ENCODE measurements around the gene MOGAT3.

MOGAT3 gene

DNA sequence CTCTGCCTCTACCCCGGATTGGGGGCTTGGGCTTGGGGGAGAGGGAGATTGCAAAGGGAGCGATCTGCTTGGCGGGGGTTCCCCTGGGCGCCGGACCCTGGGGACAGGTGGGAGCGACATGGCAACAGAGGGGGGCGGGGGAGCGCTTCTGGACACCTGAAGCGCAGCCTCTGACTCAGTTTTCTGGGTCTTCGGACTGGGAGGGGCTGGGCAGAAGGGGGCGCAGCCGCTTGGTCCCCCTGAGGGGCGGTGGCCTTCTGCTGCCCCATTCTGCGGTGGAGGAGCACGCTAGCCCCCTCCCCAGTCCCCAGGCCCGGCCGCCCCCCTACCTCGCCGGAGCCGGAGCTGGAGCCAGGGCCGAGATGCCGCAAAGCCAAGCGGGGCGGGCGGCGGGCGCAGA is 21.1 kb downstream of the MOGAT3 start:
- DNase-seq (ENCODE audit: low spot score in 2 of 2): no peak
- no peaks in the 10 kb centered on the region for H3K36me3 ChIP-seq (replicated peaks)
- no peaks in the 10 kb centered on the region for H3K4me1 ChIP-seq
- H3K27me3 ChIP-seq (ENCODE audit: low read depth): peaks cover 21% of the 10 kb centered on the region
- H3K4me3 ChIP-seq: peak overlapping the region; percentile 17
- H3K9me3 ChIP-seq: no peaks in the 10 kb centered on the region
- in situ Hi-C loops (cut with MboI; ENCODE audit: low sequenced_read_pairs): no loop called here

DNA sequence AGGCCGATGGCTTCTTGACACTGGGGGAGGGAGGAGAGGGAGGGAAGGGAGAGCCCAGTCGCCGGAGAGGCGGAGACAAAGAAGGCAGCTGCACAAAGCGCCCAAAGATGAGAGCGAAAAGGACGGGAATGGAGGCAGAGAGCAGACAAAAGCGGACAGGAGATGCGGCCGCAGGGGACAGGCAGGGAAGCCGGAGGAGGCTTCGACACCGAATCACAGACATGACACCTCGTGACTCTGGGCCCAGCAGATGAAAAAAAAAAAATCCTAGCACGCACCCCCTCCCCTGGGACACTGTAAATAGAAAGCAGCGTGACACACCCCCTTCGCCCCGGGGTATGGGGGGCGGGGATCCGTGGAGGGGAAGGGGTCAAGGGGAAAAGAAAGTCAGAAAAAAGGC is 21.7 kb downstream of the MOGAT3 start:
- in situ Hi-C loops (cut with MboI; ENCODE audit: low sequenced_read_pairs): no loop called here
- Histone ChIP-seq H3K4me3 (no peak overlapping the region), H3K27me3 (ENCODE audit: low read depth) (peaks cover 25% of the 10 kb centered on the region)

GRCh38 chr7:101177644-101178043 is 23.2 kb downstream of the MOGAT3 start:
- H3K27me3 ChIP-seq (ENCODE audit: low read depth): peaks cover 40% of the 10 kb centered on the region

More for the DNA sequence above, 21.7 kb downstream of the MOGAT3 start:
- H3K9me3 ChIP-seq: no peaks in the 10 kb centered on the region
- H3K36me3 ChIP-seq (replicated peaks): no peaks in the 10 kb centered on the region
- peak; percentile 44 to 71 for DNase-seq (ENCODE audit: low spot score in 2 of 2)
- no peaks in the 10 kb centered on the region; the same call in 1 of the 2 replicates for H3K4me1 ChIP-seq

GRCh38 chr7:101175664-101176063 is 25.2 kb downstream of the MOGAT3 start:
- Histone ChIP-seq H3K36me3 (replicated peaks) (no peaks in the 10 kb centered on the region), H3K4me3 (no peak overlapping the region), H3K27me3 (ENCODE audit: low read depth) (peaks cover 59% of the 10 kb centered on the region), H3K9me3 (no peaks in the 10 kb centered on the region), H3K4me1 (no peaks in the 10 kb centered on the region; the same call in 1 of the 2 replicates)
- in situ Hi-C loops (cut with MboI; ENCODE audit: low sequenced_read_pairs): no loop called here
- no peak for DNase-seq (ENCODE audit: low spot score in 2 of 2)

More at GRCh38 chr7:101177644-101178043, 23.2 kb downstream of the MOGAT3 start:
- no peak overlapping the region for H3K4me3 ChIP-seq
- no peaks in the 10 kb centered on the region for H3K9me3 ChIP-seq
- no peaks in the 10 kb centered on the region; the same call in 1 of the 2 replicates for H3K4me1 ChIP-seq
- H3K36me3 ChIP-seq (replicated peaks): no peaks in the 10 kb centered on the region
- no peak for DNase-seq (ENCODE audit: low spot score in 2 of 2)
- in situ Hi-C loops (cut with MboI; ENCODE audit: low sequenced_read_pairs): no loop called here

GRCh38 chr7:101174322-101174854 is 26.4 kb downstream of the MOGAT3 start:
- no peaks in the 10 kb centered on the region for H3K9me3 ChIP-seq
- H3K4me1 ChIP-seq: peaks cover 3% of the 10 kb centered on the region; the same call in 1 of the 2 replicates
- in situ Hi-C loops (cut with MboI; ENCODE audit: low sequenced_read_pairs): no loop called here
- H3K36me3 ChIP-seq (replicated peaks): no peaks in the 10 kb centered on the region
- H3K4me3 ChIP-seq: no peak overlapping the region
- no peak for DNase-seq (ENCODE audit: low spot score in 2 of 2)
- H3K27me3 ChIP-seq (ENCODE audit: low read depth): peaks cover 60% of the 10 kb centered on the region

DNA sequence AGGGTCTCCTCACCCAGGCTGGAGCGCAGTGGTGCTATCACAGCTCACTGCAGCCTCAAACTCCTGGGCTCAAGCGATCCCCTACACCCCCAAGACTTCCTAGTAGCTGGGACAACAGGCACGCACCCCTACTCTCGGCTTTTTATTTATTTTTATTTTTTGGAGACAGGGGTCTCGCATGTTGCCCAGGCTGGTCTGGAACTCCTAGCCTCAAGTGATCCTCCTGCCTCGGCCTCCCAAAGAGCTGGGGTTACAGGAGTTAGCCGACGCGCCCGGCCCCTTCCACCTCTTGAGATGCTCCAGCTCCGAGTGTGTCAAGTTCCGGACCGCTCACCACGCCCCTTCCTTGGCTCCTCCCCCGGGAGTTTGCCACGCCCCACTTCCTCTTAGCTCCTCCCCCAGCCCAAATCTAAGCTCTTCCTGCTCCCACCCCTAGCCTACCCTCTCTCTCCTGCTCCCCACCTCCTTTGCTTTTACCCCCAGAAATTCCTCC is 27.0 kb downstream of the MOGAT3 start:
- Histone ChIP-seq H3K9me3 (no peaks in the 10 kb centered on the region), H3K27me3 (ENCODE audit: low read depth) (peaks cover 66% of the 10 kb centered on the region), H3K4me1 (peaks cover 6% of the 10 kb centered on the region; the same call in 1 of the 2 replicates), H3K4me3 (no peak overlapping the region), H3K36me3 (replicated peaks) (no peaks in the 10 kb centered on the region)
- peak in 1 of 2 experiments; percentile 73 for DNase-seq (ENCODE audit: low spot score in 2 of 2)
- in situ Hi-C loops (cut with MboI; ENCODE audit: low sequenced_read_pairs): no loop called here

DNA sequence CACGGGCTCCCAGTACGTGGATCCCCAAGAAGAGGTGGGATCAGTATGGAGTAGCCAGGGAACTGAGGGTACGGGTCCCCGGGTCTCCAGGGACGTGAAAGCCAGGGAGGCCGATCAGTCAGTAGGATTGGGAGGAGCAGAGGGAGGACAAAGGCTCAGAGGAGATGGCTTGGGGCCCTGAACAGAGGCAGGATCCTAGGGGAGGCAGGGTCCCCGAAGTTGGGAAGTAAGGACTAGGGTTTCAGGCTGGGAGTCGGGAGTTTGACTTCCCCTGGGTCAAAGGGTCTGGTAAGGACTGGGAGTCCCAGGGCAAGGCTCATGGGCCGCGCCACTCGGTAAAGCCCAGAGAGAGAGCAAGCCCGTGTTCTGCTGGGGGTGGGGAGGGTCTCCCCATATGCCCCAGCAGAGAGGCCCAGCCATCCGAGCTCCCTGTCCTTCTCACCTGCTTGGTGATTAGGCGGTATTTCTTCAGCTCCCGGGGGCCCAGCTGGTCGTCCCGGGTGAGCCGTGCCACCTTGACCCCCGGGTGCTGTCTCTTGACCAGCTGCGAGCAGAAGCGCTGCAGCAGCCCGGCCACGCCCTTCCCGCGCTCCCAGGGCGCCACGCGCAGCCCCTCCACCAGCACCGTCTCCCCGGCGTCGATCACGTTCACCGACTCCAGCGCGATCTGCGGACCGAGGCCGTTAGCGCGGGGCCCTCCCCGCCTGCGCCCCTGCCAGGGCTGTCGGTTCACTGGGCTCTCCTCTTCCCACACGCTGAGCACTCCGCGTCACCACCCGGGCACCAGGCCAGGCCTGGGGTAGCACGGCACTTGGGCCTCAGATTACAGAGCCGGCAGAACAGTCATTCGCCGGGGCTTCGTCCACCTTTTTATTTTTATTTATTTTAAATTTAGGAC is 27.7 kb downstream of the MOGAT3 start:
- Histone ChIP-seq H3K4me1 (peaks cover 6% of the 10 kb centered on the region; the same call in 1 of the 2 replicates), H3K36me3 (replicated peaks) (no peaks in the 10 kb centered on the region), H3K27me3 (ENCODE audit: low read depth) (peaks cover 70% of the 10 kb centered on the region), H3K9me3 (no peaks in the 10 kb centered on the region), H3K4me3 (no peak overlapping the region)
- in situ Hi-C loops (cut with MboI; ENCODE audit: low sequenced_read_pairs): no loop called here
- no peak for DNase-seq (ENCODE audit: low spot score in 2 of 2)

GRCh38 chr7:101172005-101172853 is 28.6 kb downstream of the MOGAT3 start:
- Histone ChIP-seq H3K27me3 (ENCODE audit: low read depth) (peaks cover 71% of the 10 kb centered on the region), H3K36me3 (replicated peaks) (no peaks in the 10 kb centered on the region), H3K4me1 (peaks cover 6% of the 10 kb centered on the region; the same call in 1 of the 2 replicates), H3K9me3 (no peaks in the 10 kb centered on the region), H3K4me3 (no peak overlapping the region)
- in situ Hi-C loops (cut with MboI; ENCODE audit: low sequenced_read_pairs): no loop called here
- DNase-seq (ENCODE audit: low spot score in 2 of 2): no peak

GRCh38 chr7:101171442-101171837 is 29.4 kb downstream of the MOGAT3 start:
- Histone ChIP-seq H3K4me1 (peaks cover 6% of the 10 kb centered on the region; the same call in 1 of the 2 replicates), H3K36me3 (replicated peaks) (no peaks in the 10 kb centered on the region), H3K9me3 (no peaks in the 10 kb centered on the region), H3K4me3 (no peak overlapping the region), H3K27me3 (ENCODE audit: low read depth) (peaks cover 76% of the 10 kb centered on the region)
- in situ Hi-C loops (cut with MboI; ENCODE audit: low sequenced_read_pairs): no loop called here
- no peak for DNase-seq (ENCODE audit: low spot score in 2 of 2)

DNA sequence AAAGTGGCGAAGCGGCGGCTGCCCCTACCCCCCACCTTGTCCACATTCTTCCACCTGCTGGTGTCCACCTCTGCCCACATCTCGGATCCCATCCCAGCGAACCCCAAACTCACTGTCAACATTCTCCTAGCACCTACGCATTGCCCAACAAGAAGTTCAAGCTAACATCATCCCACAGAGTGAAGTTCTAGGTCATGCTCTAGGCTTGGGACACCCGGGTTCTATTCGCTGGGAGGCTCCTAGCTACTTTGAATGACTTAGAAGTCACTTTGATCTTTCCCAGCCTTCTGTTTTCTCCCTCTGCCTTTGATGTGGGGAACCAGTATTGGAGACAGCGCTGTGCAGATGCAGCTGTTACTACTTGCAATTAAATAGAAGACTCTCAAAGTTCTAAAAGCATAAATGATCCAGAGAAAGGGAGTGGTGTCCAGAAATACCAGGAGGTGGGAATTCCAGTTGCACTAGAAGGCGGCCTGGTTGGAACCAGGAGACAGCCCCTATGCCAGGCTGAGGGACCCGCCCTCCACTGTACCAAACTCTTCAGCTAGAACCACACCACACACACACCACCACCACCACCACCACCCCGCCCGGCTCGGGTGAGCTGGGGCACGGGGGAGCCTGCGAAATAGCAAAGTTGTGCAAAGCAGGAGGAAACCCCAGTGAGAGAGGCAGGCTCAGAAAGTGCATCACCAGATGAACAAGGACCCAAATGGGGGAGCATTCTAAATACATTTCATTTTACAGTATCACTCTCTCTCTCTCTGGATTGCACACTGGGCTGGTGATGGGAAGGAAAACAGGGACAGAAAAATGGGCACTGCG is 30.0 kb downstream of the MOGAT3 start:
- in situ Hi-C loops (cut with MboI; ENCODE audit: low sequenced_read_pairs): no loop called here
- Histone ChIP-seq H3K36me3 (replicated peaks) (no peaks in the 10 kb centered on the region), H3K9me3 (no peaks in the 10 kb centered on the region), H3K4me3 (no peak overlapping the region), H3K27me3 (ENCODE audit: low read depth) (peaks cover 80% of the 10 kb centered on the region), H3K4me1 (peaks cover 8% of the 10 kb centered on the region)
- no peak for DNase-seq (ENCODE audit: low spot score in 2 of 2)

GRCh38 chr7:101169838-101170551 is 30.8 kb downstream of the MOGAT3 start:
- Histone ChIP-seq H3K27me3 (ENCODE audit: low read depth) (peaks cover 84% of the 10 kb centered on the region), H3K4me1 (peaks cover 13% of the 10 kb centered on the region), H3K9me3 (no peaks in the 10 kb centered on the region), H3K4me3 (0 out of 2 replicates have a peak overlapping the region, but pooled peaks have one; percentile 5), H3K36me3 (replicated peaks) (no peaks in the 10 kb centered on the region)
- peak in 1 of 2 experiments; percentile 90 for DNase-seq (ENCODE audit: low spot score in 2 of 2)
- in situ Hi-C loops (cut with MboI; ENCODE audit: low sequenced_read_pairs): no loop called here

DNA sequence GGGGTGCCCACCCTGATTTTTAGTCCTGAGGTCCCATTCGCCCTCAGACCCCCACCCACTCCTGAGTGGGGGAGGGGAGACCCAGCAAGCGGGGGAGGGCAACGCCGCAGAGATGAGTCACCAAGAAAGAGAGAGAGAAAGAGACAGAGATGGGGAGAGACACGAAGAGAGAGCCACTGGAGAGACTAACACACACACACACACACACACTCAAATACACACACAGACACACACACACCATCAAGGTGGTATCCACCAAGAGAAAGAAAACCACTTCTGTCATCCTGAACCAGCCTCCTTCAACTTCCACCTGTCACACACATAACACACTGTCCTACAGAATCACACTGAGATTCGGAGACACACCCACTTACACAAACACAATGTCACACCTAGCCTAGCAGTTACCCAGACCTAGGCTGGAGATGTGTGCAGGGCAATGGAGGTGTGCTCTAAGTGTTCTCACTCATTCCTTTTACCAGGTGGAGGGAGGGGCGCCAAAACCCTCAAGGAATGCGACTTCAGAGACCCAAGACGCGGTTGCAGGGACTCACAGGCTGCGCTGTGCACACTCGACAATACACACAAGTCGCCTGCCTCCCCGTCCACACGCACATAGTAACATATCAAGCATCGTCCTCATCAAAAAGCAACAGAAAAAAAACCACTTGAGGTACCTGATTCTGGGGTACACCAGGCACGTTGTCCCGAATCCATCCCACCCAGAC is 31.6 kb downstream of the MOGAT3 start:
- Histone ChIP-seq H3K4me1 (peaks cover 13% of the 10 kb centered on the region), H3K4me3 (0 out of 2 replicates have a peak overlapping the region, but pooled peaks have one; percentile 5), H3K9me3 (no peaks in the 10 kb centered on the region), H3K36me3 (replicated peaks) (no peaks in the 10 kb centered on the region), H3K27me3 (ENCODE audit: low read depth) (peaks cover 89% of the 10 kb centered on the region)
- in situ Hi-C loops (cut with MboI; ENCODE audit: low sequenced_read_pairs): no loop called here
- DNase-seq (ENCODE audit: low spot score in 2 of 2): no peak

Data from HAP-1 (cell line).